T-helper 1 cell (primary cell): ENCODE measurements around the gene MYZAP.
"Not testable (repeated sequence)": the region's sequence is repeated elsewhere in the genome, so short reads cannot be mapped to it uniquely, and the experiment has no call there.

Source experiments
- DNase-seq, 5 donors: peaks; one replicate each; pipeline ENCODE4 v3.0.0-alpha.2; 2012 to 2020

MYZAP gene

DNA sequence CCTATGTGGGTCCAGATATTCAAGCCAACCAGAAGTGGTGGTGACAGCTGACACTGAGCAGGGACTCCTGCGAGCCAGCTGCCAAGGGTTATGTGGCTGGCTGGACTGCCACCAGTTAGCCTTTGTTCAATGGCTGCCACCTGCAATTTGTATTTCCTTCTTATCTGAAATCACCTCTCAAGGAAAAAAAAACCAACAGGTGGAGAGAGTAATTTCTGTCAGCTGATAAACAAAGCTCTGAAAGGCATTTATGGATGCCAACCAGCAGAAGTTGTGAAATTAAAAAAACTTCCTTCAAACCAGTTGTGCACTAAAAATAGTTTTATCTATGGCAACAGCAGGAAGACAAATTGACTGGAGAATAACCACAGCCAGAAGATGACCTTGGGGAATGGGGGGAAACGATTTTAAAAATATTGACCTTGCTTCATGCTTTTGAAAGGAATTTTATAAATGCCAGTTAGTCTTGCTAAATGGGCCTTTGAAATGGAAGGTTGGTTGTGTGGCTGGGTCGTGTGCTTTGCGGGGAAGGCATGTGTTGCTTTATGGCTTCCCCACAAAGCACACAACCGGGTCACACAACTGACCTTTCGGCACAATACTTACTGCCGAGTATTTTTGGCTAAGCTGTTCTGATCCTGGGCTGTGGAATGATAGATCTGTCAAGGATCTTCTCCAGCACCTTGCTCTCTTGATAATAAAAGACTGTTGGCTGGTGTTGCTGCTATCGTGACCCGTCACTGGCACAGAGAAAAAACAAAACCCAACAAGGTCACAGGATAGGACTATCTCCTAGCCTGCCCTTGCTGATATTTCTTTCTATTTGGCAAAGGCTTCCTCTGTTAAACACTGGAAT lies 3.5 kb downstream of the MYZAP start:
- no peak for DNase-seq

DNA sequence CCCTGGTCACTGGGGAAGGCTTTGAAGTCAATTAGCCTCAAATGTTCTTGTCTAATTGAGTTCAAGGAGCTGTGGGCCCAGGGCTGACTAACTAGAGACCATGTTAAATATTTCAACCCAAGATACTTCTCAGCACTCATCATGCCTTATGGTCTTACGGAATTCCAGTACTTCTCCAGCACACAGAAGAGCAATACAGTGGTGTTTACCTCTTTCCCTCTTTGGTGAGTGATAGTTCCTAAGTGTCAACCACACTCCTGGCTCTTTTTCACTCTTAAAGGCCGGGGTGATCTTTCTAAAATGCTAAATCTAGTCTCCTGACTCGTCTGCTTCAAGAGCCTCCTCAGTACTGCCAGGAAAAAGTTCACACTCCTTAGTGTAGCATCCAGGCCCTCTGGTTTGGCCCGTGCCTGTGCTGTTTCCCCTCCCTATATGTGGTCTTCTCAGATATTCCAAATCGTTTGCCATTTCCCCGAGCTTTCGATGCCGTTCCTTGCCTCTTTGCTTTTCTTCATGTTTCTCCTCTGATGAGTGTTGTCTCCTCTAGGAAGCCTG lies 4.7 kb downstream of the MYZAP start:
- DNase-seq: no peak

DNA sequence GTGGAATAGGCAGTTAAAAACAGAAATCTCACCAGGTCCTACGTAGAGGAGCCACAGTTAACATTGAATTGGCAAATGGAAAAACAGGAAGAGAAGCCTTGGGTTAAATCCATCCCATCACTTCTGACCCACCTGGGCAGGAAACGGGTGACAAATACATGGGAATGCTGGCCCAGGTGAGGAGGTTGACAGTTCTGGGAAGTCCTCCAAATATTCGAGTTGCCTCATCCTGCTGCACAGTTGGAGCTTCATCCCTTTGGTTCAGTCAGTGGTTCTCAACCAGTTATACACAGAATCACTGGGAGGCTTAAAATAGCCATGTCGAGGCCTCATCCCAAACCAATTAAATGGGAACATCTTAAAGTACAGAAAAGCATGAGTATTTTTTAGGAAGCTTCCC lies 5.3 kb downstream of the MYZAP start:
- DNase-seq: no peak

DNA sequence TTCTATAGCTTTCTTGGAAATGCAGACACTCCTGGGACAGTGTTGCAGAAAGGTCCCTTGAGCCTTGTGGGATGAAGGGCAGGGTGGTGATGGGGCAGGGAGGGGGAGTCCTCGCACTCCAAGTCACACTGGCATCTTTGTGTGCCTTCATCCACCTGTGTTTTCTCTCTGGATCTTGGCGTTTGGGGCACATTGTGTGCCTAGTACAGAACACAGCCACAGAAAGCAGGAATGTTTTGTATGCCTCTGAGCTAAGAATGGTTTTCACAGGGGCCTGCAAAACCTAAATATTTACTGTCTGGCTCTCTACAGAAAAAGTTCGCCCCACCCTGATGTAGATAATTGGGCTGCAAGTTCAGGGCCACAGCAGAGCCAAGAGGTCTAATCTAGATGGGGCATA lies 5.7 kb downstream of the MYZAP start:
- no peak for DNase-seq

DNA sequence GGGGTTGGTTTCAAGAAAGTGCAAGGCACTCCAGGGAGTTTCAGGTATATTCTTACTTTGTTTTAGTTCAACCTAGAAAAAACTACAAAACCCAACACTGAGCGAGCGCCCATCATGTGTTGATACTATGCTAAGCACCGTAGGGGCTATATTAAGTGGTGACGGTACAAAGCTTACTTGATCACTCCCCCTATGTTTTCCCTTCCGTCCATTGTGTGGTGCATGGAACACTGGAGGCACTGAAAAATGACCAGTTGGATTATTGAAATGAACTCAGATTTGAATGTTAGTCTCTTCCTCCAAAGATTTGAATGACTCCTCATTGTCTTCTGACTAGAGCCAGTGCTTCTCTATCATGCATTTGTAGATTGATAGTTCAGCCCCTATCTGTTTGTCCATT lies 6.6 kb downstream of the MYZAP start:
- DNase-seq: no peak

DNA sequence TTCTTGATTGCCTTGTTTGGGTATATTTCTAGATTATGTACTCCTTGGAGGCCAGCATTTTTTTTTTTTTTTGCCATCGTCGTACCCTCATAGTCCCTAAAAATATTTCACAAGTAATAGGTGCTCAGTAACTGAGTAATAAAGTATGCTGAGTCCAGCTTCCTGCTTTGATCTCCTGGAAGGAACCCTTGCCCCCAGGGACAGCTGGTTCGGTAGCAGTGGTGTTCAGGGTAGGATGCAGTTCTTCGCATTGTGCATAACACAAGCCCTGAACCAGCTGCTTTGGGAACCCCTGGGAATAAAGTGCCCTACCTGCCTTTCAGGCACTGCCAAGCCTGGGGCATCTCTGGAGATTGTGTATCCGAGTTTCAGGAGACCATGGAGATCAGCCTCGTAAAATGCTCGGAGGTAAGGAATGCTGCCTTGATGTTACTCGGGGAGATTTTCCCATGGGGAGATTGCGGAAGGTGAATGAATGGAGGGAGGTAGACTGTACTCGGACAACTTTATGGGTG lies 7.6 kb downstream of the MYZAP start:
- DNase-seq: no peak

DNA sequence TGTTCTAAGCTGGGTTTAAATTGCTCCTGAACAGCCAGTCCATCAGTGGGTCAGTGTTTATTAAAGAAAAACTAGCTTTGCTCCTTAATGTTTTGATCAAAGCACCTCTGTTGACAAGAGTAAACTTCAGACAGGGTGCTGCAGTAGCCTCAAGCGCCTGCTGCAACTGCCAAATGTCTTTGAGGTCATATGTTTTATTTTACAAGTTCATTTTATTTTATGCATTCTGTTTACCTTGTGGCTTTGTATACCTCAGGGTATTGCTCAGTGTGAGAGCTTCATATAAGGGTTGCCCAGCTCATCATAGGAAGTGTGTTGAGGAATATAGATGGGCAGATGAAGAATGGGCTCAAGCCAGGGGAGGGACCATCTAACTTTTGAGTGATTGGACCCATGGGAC lies 8.5 kb downstream of the MYZAP start:
- no peak for DNase-seq

DNA sequence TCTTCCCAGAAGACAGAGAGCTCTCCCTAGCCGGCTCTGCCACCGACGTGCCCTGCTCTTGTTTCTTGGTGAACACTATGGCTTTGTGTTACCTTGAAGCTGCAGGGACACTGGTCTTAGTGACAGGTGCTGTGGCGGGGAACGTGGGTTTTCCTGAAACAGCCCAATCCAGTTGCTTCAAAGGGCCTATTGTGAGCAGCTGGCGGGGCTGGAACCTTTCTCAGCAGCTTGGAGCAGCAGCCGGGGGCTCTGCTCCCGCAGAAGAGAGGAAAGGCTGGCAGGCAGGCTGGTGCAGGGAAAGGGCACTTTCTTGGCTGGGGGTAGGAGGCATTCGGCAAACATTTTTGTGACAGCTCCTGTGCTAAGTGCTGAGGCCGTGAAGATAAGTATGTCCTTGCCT lies 12.8 kb downstream of the MYZAP start:
- no peak for DNase-seq

DNA sequence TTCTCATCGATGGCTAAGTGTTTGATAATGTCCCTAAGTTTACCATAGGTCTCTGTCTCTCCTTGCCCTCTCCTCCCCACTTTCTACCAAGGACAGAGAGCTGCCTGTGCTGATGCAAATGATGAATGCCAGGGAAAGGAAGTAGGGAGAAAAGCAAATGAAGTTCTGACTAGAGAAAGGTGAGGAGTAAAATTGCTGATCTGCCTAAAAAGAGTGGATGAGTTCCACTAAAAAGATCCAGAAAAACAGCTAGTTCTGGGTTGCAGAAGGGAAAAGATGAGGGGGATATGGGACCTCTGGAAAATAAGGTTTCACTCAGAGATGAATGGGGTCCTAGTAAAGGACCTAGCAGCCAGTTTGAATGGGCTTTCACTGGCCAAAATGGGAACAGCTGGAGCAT lies 13.8 kb downstream of the MYZAP start:
- DNase-seq: no peak

DNA sequence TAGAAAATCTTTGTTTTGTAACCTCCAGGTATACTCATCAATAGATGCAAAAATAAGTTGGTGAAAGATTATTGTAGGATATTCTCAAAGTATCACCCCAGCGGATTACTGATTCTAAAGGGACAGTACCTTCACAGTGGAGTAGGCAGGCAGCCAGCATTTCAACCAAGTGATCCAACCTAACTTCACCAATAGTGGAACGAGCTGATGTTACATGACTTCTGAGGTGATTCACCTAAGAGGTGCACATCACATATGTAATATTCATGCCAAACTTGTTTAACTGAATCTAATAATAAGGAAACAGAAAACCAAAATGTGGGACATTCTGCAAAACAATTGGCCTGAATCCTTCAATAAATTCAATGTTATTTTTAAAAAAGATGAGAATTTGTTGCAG lies 14.3 kb downstream of the MYZAP start:
- DNase-seq: no peak

DNA sequence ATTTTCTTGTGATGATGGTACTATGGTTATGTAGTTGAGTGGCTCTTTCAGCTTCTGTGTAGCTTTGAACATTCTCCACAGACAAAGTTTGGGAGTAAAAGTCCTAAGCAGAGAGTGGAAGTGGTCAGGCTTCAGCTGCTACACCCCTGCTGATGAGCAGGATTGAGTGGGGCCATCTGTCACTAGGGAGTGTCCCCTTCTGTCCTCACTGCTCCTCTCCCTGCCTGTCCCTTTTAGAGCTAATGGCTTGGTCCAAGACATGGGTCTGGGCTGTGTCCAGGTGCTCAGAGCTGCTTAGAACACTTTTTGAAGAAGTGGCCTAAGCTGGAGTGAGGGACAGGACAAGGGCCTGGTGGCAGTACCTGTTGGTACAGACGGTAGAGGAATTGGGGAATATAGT lies 15.1 kb downstream of the MYZAP start:
- DNase-seq: no peak

DNA sequence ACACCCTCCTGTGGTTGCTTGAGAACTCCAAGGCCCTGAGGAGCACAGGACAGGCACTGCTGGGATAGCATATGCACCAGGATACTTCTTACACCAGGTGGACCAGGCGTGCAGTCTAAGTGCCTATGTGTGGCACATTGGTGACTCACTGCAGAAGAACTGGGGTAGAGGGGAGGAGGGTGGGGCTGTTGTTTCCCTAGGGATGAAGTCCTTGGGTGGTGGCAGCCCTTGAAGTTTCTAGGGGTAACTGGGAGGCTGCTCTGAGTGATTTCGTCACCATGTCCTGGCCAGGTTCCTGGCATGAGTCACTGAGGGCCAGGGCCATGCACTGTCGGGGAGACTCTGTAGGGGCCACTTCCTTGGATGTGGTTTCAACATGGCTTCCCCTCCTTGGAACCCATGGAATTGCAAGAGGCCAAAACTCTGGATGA lies 15.9 kb downstream of the MYZAP start:
- DNase-seq: no peak

DNA sequence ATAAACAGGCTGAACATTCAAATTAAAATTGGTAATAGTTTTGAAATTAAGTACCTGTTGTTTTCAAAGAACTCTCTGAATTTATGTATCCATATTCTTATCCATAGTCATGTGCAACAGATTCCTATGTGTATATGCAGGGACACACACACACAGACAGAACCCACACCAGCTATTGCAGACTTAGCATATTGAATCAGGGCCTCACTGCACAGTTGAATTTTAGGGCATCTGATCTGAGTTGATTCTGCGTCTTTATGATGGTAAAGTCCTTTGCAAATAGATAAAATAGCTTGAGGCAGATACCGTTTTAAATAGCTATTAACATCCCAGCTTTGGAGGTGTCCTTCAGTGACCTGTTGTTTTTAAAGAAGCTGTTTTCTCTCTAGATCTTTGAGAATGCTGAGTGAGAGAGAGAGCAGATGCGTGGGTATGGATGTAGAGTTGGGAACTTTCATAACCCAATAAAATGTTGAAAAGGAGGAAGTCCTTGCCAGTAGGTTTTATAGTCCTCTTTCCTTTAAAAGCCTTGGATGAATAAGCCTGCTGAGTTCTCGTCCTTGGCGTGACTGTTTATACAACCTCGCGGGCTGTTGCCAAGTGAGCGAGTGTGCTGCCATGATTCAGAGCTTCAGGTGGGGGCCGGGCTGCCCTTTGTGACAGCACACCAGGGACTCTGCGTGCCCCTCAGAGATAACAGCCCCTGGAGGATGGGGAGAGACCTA lies 18.3 kb downstream of the MYZAP start:
- no peak for DNase-seq

DNA sequence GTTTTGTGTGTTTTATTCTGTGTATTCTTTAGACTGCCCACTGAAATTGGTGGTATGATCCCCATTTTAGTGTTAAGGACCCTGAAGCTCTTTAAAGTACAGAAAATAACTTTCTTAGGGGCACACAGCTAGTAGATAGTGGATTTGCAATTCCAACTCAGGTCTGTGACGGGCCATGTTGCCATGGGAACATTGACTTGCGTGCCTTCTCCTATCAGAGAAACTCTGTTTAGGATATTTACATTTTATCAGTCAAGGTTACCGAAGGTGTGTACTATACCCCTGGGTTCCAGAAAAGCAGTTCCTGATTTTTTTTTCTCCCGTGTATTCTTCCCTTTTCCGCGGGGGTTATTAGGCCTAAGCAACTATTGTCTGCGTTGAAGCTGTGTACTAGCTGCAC lies 19.4 kb downstream of the MYZAP start:
- no peak for DNase-seq

DNA sequence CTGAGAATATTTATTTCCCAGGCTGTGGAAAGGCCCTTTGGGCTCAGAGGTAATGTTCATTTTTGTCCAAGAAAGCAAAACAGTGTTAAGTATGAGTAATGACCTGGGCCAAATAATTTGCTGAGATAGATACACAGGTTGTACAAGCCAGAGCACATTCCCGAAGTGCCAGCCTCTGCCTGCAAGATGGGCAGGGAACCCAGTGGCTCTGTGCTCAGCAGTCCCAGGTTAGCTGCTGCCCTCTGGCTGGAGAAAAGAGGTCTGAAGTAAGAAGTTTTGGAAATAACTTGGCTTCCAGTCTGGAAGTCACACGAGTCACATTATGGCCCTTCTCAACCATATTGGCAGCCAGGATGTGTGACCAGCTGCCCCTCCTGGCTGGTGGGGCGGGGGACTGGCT lies 20.2 kb downstream of the MYZAP start:
- DNase-seq: no peak

DNA sequence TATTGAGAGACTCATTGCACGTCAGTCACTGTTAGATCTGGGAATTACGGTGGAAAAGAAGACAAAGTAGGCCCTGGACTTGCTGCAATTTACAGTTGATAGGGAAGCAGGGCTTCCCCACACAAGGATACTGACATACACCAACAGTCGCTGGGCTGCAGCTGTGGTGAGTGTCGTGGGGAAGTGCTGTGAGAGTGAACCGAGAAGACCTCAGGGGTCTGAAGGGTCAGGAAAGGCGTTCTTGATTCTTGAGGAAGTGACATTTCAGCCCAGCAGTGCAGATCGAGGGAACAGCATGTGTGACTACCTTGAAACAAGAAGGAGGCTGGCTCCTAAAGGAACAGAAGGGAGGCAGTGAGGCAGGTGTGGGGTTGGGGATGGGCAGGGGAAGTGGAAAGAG lies 22.5 kb downstream of the MYZAP start:
- no peak for DNase-seq

DNA sequence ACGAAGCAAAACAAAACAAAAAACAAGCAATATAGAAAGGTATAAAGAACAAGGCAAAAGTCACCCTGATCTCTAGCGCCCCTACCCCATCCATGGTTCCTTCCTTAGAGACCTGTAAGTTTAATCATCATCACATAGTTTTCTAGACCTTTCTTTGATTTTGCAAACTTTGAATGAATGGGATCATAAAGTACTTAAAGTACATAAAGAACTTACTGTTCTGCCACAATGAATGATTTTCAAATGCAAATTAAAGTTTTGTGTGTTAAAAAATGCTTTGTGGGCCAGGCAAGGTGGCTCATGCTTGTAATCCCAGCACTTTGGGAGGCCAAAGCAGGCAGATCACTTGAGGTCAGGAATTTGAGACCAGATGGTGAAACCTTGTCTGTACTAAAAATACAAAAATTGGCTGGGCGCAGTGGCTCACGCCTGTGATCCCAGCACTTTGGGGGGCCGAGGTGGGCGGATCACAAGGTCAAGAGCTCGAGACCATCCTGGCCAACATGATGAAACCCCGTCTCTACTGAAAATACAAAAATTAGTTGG lies 24.3 kb downstream of the MYZAP start:
- not testable (repeated sequence) for DNase-seq

DNA sequence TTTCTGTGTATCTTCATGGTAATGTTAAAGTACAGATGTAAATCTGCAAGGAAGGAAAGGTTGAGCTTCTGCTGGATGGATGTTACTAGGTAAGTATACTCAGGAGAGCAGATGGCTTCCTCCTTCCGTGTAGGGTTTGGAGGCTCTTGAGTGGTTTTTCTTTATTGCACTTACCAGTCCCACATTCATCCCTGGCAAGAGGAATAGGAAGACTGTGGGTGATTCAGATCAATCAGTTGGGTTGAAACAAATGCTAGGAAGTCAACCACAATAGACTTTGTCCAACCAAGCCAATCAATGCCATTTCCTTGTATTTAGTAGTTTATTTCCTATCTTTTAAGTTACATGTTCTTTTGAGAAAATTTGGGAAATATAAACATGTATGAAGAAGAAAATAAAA lies 26.6 kb downstream of the MYZAP start:
- DNase-seq: no peak

DNA sequence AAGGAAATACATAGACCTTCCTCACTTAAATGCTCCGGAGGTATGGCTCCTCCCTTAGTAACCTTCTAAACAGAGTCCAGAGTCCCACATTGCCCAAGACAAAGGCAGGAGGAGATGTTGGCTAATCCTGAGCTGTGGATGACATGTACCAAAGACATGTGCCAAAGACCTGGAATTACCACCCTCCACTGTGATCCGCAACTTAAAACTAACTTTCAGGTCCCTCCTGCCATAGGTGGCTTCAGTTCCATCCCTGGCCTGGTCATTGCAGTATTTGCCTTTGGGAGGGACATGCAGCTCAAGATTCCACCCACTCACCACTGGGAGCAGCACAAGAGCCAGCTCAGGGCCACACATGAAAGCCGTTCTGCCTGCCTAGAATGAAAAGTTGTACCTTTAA lies 28.0 kb downstream of the MYZAP start:
- no peak for DNase-seq

DNA sequence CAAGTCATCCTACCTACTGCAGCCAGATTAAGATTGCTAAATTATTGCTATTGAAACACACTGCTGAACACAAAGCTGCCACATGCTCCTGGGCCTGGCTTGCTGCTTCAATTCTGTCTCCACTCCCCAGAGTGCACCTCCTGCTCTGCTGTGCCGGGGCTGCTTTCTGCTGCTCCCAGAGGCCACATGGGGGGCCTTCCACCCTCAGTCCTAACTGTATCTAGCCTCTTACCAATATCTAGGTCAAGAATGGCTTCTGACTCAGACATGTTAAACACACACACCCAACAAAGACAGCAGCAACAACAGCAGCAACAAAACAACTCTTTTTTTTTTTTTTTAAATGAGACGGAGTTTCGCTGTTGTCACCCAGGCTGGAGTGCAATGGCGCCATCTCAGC lies 33.0 kb downstream of the MYZAP start:
- DNase-seq: no peak

DNA sequence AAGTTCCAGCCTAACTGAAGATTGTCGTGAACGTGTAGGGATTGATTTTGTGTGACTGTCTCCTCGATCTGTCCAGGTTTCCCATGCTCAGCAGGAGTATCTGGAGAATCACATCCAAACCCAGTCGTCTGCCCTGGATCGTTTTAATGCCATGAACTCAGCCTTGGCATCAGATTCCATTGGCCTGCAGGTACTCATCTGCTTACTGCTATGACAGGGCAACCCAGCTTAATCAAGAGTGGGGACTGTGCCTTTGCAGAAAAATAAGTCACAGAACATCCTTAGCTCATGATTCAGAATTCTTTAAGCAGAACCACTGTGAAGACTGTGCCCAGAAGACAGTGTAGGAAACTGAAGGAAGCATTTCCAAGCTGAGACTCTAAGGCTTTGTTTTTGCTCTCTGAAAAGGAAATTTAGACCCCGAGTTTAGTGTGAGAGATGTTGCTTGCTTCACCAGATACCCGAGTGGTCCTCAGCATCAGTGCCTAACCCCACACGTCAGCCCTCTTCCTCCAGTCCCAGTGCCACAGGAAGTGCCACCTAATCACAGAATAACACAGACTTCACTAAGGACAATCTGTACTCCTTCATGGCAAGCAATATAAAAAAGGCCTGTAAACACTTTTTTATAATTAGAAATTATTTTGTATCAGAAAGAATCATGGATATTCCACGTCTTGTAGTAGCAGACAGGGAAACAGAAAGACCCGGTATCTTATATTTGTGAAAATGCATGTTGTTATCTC lies 34.2 kb downstream of the MYZAP start:
- DNase-seq: no peak

DNA sequence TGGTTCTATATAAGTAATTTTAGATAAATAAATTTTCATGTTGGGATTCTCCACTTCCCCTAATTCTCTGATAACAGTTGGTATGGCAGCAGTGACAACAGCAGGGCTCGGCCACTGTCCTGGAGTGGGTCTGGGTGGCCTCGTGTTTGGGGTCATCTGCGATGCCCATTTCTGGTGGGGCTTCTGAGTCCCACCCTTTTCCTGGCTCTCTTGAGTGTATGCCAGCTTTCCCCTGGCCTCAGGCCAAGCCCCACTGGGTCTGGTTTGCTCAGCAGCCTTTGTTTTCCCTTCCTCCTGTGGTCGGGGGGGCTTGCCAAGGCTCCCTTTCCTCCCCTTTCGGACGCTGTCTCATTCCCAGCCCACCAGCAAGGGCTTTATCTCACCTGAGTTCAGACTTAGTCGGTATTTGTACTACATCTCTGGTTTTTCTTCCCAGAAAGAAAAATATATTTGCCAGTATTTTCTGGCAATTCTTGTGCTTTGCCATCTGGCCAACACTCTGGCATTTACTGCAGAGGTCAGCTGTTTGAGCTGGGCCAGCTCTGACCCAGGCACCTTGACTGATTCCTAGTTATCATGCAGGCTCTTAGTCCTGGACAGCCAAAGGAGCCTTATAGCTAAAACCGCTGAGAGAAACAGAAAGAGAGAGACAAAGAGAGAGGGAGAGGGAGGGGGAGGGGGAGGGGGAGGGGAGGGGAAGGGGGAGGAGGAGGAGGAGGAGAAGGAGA lies 35.2 kb downstream of the MYZAP start:
- no peak for DNase-seq
